RKO (cell line): ENCODE data around the gene AQP12B.

ENCODE experiments used
- DNase-seq: peaks from one replicate; pipeline ENCODE4 v3.0.0-alpha.2; 2016; ENCODE audit warnings: low spot score

Gene AQP12B

DNA sequence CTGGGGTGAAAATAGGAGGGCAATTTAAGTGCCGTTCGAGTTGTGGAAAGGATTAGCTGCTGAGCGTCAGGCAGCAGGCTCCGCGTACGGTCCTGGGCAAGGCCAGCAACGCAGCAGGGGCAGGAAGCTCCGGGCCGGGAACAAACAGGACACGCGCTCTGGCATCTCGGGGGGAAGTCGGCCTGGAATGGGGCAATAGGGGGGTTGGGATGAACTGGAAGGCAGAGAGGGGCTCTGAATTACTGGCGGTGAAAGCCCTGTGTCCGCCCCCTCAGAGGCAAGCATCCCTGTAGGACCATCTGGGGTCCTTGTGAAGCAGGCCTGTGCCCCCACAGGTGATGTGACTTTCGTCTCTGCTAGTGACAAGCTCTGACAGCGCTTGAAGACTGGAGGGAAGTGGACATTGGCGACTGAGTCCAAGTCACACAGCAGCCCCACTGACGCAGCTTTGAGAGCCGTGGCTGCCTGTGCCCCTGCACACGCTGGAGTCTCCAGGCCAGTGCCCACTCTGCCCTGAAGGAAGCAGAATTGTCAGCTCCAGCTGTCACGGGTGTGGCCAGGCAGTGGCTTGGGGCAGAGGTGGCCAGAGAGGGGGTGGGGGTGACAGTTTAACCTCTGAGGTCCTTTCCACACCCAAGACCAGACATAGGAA is 35.1 kb downstream of the AQP12B start:
- no peak for DNase-seq

DNA sequence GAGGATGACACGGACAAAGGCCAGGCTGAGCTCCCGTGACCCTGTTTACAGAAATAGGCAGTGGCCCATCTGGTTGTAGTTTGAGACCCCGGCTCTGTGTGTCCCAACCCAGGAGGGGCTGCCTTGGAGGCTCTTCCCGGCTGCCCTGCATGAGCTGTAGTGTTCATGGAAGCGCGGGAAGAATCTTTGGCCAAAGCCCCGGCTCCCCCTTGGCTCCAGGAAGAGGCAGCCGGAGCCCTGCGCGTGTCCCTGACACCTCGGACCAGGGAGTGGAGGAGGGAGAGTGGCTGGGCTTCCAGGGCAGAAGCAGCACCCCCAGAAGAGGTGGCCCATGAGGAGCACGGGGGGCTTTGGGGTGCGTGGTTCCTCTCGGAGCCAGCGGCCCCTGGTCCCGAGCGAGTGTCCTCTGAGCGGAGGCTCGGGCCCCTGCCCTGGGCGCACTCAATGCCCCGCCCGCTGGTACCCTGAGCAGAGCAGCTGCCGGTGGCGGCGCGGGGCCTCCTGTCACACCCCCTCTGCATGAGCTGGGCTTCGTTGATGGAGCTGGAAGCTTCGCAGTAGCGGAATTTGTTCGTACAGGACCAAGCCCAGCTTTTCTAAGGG is 35.7 kb downstream of the AQP12B start:
- no peak for DNase-seq

DNA sequence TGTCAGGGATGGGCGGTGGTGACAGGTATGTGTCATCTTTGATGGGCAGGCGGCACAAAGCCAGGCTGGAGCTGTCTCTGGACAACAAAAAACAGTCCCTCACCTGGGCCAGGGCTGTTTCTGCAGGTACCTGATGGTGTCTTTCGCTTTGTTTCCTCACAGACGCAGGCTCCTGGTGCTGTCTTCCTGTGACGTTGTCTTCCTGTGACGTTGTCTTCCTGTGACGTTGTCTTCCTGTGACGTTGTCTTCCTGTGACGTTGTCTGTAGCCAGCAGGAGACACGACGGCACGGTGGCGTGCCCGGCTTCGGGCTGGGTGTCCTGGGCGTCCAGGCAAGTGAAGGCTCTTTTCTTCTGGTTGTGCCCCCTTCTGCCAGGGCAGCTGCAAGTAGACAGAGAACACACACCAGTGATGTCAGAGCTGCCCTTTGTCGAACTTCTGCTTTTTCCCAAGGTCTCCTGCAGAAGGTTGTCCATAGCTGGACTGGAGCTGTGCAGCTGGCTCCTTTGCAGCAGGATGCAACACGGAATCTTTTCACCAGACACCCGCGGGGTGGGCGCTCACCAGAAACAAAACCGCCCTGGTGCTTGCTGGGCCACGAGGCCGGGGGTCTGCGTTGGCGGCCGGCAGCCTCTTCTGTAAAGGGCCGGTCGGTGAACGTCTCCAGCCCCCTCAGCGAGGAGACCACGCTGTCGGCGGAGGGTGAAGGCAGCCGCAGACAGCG is 36.3 kb downstream of the AQP12B start:
- DNase-seq, result no peak

DNA sequence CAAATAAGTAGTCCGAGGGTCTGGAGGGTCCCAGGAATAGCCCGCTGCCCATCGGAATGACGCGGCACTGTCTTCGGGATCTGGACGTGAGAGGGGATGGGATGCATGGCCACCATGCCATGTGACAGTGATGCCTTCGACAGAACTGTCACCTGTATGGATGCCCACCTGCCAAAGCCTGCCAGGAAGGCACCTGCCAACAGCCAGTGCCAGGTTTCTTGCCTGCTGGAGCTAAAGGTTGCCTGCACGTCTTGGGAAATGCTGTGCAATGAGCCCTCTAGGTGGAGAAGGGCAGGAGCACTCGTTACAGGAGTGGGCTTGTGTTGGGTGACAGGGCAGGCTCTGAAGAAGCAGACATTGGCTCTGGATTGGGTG is 36.9 kb downstream of the AQP12B start:
- no peak for DNase-seq

DNA sequence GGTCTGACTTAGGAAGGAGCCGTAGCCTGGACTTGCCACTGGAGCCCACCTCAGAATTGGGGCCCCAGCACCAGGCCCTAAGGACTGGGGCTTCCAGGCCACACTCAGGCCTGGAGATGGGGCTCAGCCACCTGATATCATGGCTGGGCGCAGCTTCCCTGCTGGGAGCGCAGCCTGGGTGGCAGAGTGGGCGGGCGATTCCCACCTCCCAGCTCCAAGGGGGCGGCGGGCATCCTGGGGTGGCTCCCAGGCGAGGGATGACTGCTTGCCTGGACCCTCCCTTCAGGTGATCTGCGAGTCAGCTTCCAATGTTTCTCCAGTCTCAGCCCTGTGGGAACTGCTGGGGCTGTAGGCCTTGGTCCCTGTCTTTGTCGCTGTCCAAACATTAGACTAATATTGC is 37.3 kb downstream of the AQP12B start:
- DNase-seq, result no peak

DNA sequence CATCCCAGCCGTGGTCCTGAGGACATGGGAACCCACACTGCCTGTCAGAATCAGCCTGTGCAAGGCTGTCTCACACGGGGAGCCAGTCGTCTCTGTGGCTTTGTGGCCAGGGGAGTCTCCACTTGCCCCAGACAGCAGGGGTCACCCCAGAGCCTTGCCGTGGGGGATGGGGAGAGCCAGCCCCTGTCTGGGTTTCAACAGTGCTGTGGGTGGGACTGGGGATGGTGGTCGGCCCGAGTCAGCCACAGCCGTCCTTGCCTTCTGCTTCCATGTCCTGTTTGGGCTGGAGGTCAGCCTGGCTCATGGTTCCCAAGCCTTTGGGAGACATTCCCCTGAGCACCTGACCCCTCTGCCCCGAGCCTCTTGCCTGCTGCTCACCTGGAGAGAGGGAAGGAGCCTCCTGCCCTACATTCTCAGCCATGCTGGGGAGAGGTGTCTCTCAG is 37.8 kb downstream of the AQP12B start:
- DNase-seq, result no peak

DNA sequence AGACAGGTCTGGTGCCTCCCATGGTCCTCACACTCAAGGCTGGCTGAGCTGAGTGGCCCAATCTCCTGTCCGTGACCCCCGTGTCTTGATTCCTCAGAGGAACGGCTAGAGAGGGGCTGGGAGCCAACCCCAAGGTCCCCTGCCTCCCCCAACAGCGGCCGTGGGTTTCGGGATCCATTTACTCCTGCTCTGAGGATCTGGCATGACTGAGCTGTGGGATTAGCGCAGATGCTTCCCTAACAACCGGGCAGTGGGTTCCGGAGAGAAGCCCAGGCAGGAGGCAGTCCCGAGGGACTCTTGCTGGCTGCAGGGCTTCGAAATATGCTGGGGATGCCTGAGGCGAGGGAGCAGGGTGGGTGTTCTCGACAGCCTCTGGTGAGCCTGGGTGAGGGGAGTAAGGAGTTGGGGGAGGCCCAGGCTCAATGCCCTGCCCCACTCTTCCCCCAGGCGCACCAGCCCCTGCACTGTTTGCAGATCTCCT is 38.5 kb downstream of the AQP12B start:
- DNase-seq, result no peak

DNA sequence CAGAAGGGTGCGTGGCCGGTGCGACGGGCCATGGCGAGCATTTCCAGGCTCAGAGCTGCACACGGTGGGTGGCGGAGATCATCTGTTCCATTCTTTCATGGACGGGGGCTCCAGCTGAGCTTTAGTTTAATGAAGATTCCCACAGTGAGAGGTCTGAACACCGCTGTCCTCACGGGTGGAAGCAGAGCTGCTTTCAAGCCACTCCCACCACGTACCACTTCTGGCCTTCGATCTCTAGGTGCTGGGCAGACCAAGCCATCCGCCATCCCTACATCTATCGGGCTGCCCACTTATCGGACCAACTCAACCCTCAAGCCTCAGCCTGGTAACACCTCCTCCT is 38.9 kb downstream of the AQP12B start:
- no peak for DNase-seq

DNA sequence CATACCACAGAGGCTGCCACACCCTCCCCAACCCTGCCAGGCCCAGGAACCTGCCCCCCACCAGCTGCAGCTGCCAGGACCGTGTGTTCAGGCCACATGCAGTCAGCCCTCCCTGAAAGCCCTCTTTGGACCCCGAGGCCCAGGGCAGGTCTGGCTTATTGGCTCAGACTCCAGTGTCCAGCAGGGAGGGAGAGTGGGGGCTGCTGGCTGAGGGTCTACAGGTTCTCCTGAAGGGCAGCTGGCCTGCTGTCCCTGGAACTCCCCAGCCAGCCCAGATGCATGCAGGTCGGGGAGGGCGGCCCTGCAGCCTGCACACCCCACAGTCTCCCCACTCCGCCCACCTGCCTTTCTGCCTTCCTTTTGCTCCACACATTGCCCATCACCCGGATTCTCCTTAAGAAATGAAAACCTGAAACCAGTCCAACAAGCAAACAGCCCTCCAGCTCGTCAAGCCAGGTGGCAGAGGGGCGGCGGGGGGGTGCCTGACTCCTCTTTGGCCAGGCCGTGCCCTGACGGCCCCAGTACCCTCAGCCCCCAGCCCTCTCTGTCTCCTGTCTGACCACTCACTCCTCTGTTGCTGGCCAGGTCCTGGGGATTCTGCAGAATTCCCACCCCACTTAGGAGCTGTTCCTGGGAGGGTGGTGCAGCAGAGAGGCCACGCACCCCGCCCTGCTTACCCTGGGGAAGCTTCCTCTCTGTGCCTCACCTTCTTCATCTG is 39.4 kb downstream of the AQP12B start:
- DNase-seq, result no peak

DNA sequence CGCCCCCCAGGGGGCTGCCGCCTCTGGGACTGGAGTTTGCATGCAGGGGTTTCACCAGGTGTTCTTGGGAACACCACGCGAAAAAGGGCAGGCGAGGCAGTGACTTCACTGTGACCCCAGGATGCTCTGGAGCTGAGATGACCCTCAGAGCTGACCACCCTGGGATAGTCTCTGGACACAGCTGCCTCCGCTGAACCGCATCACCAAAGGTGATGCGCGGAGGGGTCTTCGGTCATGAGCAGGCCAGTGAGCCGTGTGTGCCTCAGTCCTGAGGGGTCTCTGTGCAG is 39.9 kb downstream of the AQP12B start:
- no peak for DNase-seq

DNA sequence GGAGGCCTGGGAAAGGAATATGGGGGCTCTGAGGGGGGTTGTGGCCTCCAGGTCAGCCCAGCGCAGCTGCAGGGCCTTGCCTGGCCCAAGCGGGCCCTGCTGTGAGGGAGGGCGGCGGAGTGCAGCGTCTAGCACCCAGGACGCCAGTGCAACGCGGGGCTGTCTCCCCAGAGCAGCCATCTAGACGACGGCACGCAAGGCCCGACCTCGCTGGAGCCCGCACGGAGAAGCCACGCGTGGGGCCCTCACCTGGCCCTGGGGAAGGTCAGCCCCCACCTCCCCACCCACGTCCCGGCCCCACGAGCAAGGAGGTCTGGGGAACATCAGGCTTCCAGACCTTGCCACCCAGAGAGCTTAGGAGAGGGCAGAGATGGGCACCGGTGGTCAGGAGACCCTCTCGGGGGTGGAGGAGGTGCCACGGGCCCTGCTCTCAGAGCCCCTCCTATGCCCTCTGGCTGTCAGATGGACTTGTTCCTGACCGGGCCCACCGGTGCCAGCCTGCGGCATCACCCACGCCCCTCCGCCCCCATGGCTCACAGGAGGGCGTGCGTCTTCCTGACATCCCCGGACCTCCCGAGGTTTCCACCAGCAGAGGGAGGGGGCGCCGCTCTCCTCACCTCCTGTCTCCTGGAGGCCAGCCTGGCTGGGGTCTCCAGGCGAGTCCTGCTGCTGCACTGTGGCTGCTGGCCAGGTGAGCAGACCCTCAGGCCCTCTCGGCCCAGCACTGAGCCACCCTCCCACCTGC is 40.5 kb downstream of the AQP12B start:
- no peak for DNase-seq

DNA sequence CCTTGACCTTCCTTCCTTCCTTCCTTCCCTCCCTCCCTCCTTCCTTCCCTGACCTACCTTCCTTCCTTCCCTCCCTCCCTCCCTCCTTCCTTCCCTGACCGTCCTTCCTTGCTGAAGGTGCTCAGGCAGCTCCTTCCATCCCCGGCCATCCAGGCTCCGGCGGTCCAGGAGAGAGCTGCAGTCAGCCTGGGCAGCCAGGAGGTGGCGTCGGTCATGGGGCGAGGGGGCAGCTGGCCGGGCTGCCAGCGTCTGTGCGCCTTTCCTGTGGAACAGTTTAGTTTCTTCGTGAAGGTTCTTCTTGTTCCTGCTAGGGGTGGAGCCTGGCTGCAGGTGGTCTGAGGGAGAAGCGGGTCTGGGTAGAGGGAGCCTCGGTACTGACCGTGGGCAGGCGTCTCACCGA is 41.7 kb downstream of the AQP12B start:
- DNase-seq, result peak; percentile 16

DNA sequence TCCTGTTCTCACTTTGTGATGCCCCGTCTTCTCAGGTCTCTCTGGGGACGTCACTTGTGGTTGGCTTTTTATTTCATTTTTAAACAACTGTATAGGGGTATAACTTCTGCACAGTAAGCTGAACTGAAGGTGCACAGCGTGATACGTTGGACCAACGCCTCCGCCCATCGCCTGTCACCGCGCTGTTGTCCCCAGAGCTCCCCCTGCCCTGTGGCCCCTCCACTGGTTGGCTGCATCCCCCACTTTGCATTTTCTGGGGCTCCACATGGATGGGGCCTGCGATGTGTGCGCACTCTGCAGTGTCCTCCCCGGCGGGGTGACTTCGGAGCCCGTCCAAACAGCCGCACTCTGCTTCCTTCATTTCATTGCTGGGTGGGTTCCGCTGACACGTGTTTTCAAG is 43.1 kb downstream of the AQP12B start:
- DNase-seq, result no peak

DNA sequence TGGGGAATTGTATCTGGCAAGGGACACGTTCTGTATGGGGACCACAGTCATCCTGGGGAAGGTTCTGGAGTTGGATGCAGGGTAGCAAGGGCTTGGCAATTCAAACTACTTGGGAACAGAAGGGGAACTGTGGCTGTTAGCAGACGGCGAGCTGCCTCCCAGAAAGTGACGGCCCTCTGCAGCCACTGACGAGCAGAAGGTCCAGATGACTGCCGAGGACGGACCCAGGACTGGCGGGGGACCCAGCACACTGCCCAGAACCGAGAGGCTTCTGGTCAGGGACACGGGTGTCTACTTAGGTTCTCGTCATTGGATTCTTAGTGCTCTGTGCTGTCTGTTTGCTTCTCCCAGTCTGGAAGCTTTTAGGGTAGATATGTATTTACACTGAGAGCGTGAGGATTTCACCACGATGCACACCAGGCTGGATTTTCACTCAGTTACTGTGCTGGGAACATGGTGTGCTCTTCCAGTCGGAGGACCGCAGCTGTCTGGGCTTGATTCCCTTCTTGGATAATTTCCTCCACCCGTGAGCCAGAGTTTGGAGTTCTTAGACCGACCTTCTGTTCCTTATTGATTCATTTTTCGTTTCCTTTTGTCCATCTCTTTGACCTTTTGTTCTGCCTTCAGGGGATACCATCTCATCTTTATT is 44.0 kb downstream of the AQP12B start:
- DNase-seq, result no peak

DNA sequence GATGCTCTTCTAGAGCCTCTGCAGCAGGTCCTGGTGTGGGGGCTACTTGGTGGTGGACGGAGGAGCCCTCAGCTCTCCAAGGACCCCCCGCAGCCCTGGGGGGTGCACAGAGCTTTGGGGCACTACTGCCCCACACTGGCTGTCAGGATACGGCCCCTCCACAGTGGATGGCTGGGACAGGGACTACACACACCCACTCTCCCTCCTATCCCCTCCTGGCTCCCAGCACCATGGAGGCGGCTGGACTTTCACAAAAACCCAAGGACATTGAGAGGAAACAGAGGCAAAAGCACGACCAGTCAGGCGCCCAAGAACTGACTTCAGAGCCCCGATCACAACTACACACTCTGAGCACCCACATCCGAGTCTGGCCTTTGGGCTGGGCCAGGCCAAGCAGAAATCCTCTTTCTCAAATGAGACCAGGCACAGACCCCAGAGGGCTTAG is 44.8 kb downstream of the AQP12B start:
- no peak for DNase-seq

DNA sequence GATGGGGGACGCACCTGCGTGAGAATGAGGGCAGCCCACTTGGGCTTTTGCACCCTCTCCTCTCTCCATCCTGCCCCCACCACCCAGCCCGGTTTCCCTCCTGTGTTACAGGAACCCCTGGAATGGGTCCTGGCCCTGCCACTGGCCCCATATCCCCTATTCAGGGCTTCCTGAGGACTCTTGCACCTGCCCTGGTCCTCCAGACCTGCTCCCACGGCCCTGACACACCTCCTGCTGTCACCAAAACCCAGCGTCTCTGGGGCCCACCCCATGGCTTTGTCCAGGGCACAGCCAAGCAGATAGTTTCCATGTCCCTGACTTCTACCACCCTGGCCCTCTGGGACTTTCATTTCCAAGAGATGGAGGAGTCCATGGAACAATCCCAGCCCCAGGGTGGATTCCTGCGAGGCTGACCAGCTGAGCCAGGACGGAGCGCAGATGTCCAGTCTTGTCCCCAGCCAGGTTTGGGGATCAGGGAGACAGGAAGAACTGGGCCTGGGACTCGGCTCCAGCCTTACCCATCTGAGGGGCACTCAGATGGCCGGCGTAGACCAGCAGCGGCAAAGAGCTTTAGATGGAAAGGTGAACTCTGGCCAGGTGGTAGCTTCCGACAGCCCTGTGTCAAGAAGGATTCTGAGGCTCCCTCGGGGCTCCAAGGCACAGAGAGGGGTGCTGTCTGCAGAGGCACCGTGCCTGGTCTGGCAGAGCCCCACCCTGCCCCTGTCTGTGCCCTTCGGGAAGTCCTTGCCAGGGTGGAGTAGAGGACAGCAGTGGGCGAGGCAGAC is 45.4 kb downstream of the AQP12B start:
- DNase-seq, result no peak

DNA sequence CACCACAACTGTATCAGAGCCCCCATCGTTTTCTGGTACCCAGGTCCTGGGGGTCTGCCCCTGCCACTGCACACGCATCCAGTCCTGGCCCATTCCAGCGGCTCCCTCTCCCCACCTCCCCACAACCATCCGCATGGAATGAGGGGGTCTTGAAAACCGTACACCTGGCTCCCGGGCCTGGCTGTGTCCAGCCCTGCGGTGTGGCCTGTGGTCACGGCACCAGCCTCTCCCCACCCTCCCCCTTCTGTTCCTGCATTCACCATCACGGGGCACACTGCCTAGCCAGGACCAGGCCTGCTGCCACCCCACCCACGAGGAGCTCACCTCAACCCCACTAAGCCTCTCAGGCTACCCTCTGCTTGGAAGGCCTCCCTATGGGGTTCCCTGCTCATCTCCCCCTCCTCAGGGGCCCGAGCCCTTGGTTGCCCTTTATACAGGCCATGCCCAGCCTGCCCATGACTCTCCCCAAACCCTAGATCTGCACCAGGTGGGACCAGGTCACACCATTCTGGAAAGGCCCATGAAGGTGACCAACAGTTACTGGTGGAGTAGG is 46.0 kb downstream of the AQP12B start:
- DNase-seq, result no peak

DNA sequence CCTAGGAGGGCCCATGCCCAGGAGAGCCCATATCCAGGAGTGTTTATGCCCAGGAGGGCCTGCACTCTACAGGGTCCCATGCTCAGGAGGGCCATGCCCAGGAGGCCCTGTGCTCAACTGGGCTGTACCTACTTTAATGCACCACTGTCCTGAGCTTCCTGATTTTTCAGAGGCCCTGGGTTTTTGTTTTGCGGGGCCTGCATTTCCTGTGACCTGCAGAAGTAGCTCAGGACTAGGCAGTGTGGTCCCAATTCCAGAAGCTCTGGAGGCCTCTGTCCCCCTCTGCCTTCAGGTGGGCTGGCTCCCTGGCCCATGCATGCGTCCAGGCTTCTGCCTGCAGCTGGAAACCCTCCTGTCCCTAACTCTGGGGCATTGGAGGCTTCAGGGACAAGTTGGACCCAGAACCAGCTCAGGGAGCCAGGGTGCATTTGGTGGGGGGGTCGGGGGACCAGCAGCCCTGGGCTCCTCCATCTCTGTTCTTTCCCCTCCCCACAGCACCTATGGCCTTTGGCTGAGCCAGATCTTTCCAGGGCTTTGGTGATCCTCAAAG is 46.6 kb downstream of the AQP12B start:
- DNase-seq, result no peak

DNA sequence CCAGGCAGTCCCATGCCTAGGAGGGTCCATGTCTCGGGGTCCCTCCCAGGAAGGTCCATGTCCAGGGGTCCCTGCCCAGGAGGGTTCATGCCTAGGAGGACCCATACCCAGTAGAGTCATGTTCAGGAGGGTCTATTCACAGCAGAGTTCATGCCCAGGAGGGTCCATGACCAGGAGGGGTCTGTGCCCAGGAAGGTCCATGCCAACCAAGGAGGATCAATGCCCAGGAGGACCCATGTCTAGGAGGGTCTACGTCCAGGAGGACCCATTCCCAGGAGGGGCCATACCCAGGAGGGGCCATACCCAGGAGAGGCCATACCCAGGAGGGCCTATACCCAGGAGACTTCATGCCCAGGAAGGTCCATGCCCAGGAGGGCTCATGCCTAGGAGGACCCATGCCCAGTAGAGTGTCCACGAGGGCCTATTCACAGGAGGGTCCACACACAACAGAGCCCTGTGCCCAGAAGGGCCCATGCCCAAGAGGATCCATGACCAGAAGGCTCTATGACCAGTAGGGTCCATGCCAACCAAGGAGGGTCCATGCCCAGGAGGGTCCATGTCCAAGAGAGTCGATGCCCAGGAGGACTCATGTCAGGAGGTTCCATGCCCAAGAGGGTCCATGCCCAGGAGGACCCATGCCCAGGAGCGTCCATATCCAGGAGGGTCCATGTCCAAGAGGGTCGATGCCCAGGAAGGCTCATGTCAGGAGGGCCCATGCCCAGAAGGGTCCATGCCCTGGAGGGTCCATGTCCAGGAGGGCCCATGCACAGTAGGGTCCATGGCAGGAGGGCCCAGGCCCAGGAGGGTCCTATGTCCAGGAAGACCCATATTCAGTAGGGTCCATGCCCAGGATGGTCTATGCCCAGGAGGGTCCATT is 47.3 kb downstream of the AQP12B start:
- DNase-seq, result no peak
